ENCODE data around the gene KRTAP1-1.
"Not testable (repeated sequence)": the region's sequence is repeated elsewhere in the genome, so short reads cannot be mapped to it uniquely, and the experiment has no call there.

The KRTAP1-1 gene

GRCh38 chr17:41071606-41072360 lies 30.5 kb upstream of the KRTAP1-1 start:
- Mint-ChIP-seq H3K36me3 (ENCODE audit: low read depth) (no peaks in the 10 kb centered on the region), H3K9me3 (no peaks in the 10 kb centered on the region), H3K27ac (no peak overlapping the region), H3K4me3 (no peak overlapping the region), H3K27me3 (ENCODE audit: low read depth, poor library complexity) (peaks cover 6% of the 10 kb centered on the region), H3K4me1 (no peaks in the 10 kb centered on the region)
- TF ChIP-seq CTCF (IDR thresholded peaks at IDR 0.05) = no peak
- no peak for DNase-seq

GRCh38 chr17:41069031-41069430 lies 27.8 kb upstream of the KRTAP1-1 start:
- no peak for TF ChIP-seq CTCF (IDR thresholded peaks at IDR 0.05)
- H3K4me3 Mint-ChIP-seq = no peak overlapping the region
- DNase-seq = no peak
- no peak overlapping the region for H3K27ac Mint-ChIP-seq
- no peaks in the 10 kb centered on the region for H3K4me1 Mint-ChIP-seq
- no peaks in the 10 kb centered on the region for H3K9me3 Mint-ChIP-seq
- no peaks in the 10 kb centered on the region for H3K36me3 Mint-ChIP-seq (ENCODE audit: low read depth)
- peaks cover 3% of the 10 kb centered on the region for H3K27me3 Mint-ChIP-seq (ENCODE audit: low read depth, poor library complexity)

GRCh38 chr17:41067281-41067680 lies 26.0 kb upstream of the KRTAP1-1 start:
- H3K27me3 Mint-ChIP-seq (ENCODE audit: low read depth, poor library complexity) = peaks cover 4% of the 10 kb centered on the region
- H3K27ac Mint-ChIP-seq = no peak overlapping the region
- no peaks in the 10 kb centered on the region for H3K9me3 Mint-ChIP-seq
- no peaks in the 10 kb centered on the region for H3K4me1 Mint-ChIP-seq
- no peak for DNase-seq
- no peak overlapping the region for H3K4me3 Mint-ChIP-seq
- H3K36me3 Mint-ChIP-seq (ENCODE audit: low read depth) = no peaks in the 10 kb centered on the region
- TF ChIP-seq CTCF (IDR thresholded peaks at IDR 0.05) = no peak

GRCh38 chr17:41065829-41066624 lies 24.8 kb upstream of the KRTAP1-1 start, which contains the start of gene KRTAP2-4:
KRTAP2-4 (minus strand) TSS chr17:41065879; CDS start chr17:41065845, 34 bp downstream.
- Mint-ChIP-seq H3K27me3 (ENCODE audit: low read depth, poor library complexity) (peaks cover 4% of the 10 kb centered on the region), H3K27ac (no peak within 1 kb of the TSS), H3K4me3 (no peak within 1 kb of the TSS), H3K4me1 (no peaks in the 10 kb centered on the region), H3K36me3 (ENCODE audit: low read depth) (no peaks in the 10 kb centered on the region), H3K9me3 (no peaks in the 10 kb centered on the region)
- DNase-seq = no peak
- TF ChIP-seq CTCF (IDR thresholded peaks at IDR 0.05) = no peak

GRCh38 chr17:41065016-41065689 lies 23.9 kb upstream of the KRTAP1-1 start:
- not testable (repeated sequence) for H3K27me3 Mint-ChIP-seq (ENCODE audit: low read depth, poor library complexity); H3K36me3 Mint-ChIP-seq (ENCODE audit: low read depth); H3K27ac Mint-ChIP-seq; H3K9me3 Mint-ChIP-seq; H3K4me1 Mint-ChIP-seq; H3K4me3 Mint-ChIP-seq; DNase-seq

- H3K4me1 Mint-ChIP-seq = peaks cover 8% of the 10 kb centered on the region
These were observed 23.1 kb upstream of the KRTAP1-1 start for GRCh38 chr17:41064301-41064700.

More at GRCh38 chr17:41064301-41064700, 23.1 kb upstream of the KRTAP1-1 start:
- Mint-ChIP-seq H3K27me3 (ENCODE audit: low read depth, poor library complexity) (peaks cover 4% of the 10 kb centered on the region), H3K27ac (no peak overlapping the region), H3K9me3 (no peaks in the 10 kb centered on the region), H3K36me3 (ENCODE audit: low read depth) (no peaks in the 10 kb centered on the region), H3K4me3 (no peak overlapping the region)
- TF ChIP-seq CTCF (IDR thresholded peaks at IDR 0.05) = no peak
- no peak for DNase-seq

All from nephron progenitor cell (in vitro differentiated cells).